ENCODE results near the gene NRTN.

- TF ChIP-seq POLR2A (IDR thresholded peaks at IDR 0.05) (peak in 2 of 4 donors; percentile 60 to 76), CTCF (IDR thresholded peaks at IDR 0.05) (peak in 2 of 6 experiments; percentile 10 to 24)
Observed at GRCh38 chr19:5790559-5791520, 14.0 kb upstream of the NRTN start, which contains the start of gene DUS3L.

Measured in esophagus squamous epithelium (tissue), 4 donors.